Peyer's patch (tissue), 4 donors: ENCODE data around the gene ZCCHC10. TPM values are rescaled to one million over a fixed set of nuclear protein-coding genes. Genes with fewer than 3 reads are reported as not detected.

Experiments used
- DNase-seq, 3 donors: peaks; one replicate each; pipeline ENCODE4 v3.0.0-alpha.2; 2017 to 2019
- H3K27ac ChIP-seq, 4 donors: fragments of 200-600 bp; sonication (generic); one replicate each; pipeline ENCODE4 v1.5.1; 2016 to 2019
- H3K27me3 ChIP-seq, 2 donors: fragments of 200-600 bp; sonication (generic); one replicate each; pipeline ENCODE4 v1.5.1; 2019
- H3K36me3 ChIP-seq, 3 donors: fragments of 200-600 bp; sonication (generic); one replicate each; pipeline ENCODE4 v1.5.1; 2016 to 2019
- H3K4me1 ChIP-seq, 4 donors: fragments of 200-600 bp; sonication (generic); one replicate each; pipeline ENCODE4 v1.5.1; 2016 to 2019
- H3K4me3 ChIP-seq, 4 donors: fragments of 200-600 bp; sonication (generic); 1 replicate in 3 of 4; 2 replicates in 1 of 4; pipeline ENCODE4 v1.5.1; 2016 to 2019; ENCODE audit warnings: mild to moderate bottlenecking in 1 of 4
- H3K9me3 ChIP-seq, 4 donors: fragments of 200-600 bp; sonication (generic); one replicate each; pipeline ENCODE4 v1.5.1; 2016 to 2019; ENCODE audit warnings: mild to moderate bottlenecking in 1 of 4
- CTCF ChIP-seq, 6 experiments: fragments of 450-650 bp in 4 of 6; fragments of 200-600 bp in 2 of 6; sonication (generic) in 1 of 6; IDR thresholded peaks; one replicate each; pipeline ENCODE4 v1.5.1; 2017 to 2019; ENCODE audit warnings: antibody characterized with exemption in 6 of 6, mild to moderate bottlenecking in 3 of 6, moderate library complexity in 1 of 6
- POLR2A ChIP-seq, 2 donors: fragments of 450-650 bp; IDR thresholded peaks; one replicate each; pipeline ENCODE4 v1.5.1; 2017; ENCODE audit warnings: antibody characterized with exemption in 2 of 2, mild to moderate bottlenecking in 2 of 2, moderate library complexity in 2 of 2
- total RNA-seq, 4 donors: library from RNA; depleted of rRNA; stranded (reverse); fragments of >200 nt; gene quantifications; one replicate each; pipeline ENCODE4 v1.1.0, GENCODE V29; 2016

The ZCCHC10 gene
- total RNA-seq, result 10 to 100 TPM in 3 of 4 donors, 1 to 10 TPM in 1; 8.3 to 22.0 (median 21.7) TPM

GRCh38 chr5:133025804-133026663 is at the start of gene ZCCHC10:
Gene ZCCHC10 (minus strand): TSS chr5:133026549. CDS start chr5:133026537, 12 bp downstream.
- H3K4me3 ChIP-seq, result peak within 1 kb of the TSS; percentile 66 to 97 (median 83)
- H3K36me3 ChIP-seq, result peaks cover 0 to 13% (median 0%) of the 10 kb centered on the region in 3 donors
- no peak for TF ChIP-seq CTCF (IDR thresholded peaks at IDR 0.05)
- TF ChIP-seq POLR2A (IDR thresholded peaks at IDR 0.05), result peak; percentile 55 to 63
- peaks cover 0 to 11% (median 0%) of the 10 kb centered on the region in 4 donors for H3K4me1 ChIP-seq
- peak; percentile 93 to 97 (median 96) for DNase-seq
- no peaks in the 10 kb centered on the region for H3K27me3 ChIP-seq
- H3K9me3 ChIP-seq, result no peaks in the 10 kb centered on the region
- peak within 1 kb of the TSS; percentile 90 to 97 (median 92) for H3K27ac ChIP-seq

DNA sequence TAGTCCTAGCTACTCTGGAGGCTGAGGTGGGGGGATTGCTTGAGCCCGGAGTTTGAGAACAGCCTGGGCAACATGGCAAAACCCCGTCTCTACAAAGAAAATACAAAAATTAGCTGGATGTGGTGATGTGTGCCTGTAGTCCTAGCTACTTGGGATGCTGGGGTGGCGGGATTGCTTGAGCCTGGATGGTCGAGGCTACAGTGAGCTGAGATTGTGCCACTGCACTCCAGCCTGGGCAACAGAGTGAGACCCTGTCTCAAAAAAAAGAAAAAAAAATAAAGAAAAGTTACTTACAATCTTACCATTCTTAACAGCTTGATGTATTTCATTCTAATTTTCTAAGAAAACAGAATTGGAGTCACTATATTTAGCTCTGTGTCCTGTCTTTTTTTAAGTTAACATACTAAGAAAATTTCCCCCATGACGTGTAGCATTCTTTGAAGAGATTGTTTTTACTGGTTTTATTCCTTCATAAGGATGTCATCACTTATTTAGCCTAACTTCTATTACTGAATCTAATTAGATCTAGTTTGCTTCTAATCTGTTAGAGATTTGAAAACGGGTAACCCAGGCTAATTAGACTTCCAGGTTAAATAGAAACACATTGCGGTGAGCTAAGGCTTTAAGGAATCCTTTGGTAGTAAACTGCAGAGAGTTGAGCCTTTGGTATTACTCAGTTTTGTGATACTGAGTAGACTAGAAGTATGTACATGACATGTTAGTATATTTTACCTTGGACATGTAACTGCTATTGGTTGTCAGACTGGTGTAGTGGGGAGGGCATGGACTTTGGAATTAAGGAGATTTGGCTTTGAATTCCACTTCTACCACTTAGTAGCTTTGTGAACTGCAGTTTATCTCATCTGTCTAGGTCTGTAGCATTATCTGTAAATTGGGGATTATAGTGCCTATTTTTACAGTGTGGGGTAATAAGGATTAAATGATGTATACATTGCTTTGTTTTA is 49.5 kb upstream of the ZCCHC10 start:
- Histone ChIP-seq H3K9me3 (no peaks in the 10 kb centered on the region), H3K4me3 (no peak overlapping the region), H3K4me1 (no peaks in the 10 kb centered on the region), H3K27ac (no peak overlapping the region), H3K27me3 (no peaks in the 10 kb centered on the region), H3K36me3 (peaks cover 0 to 52% (median 0%) of the 10 kb centered on the region in 3 donors)
- DNase-seq, result no peak
- TF ChIP-seq POLR2A (IDR thresholded peaks at IDR 0.05) (no peak), CTCF (IDR thresholded peaks at IDR 0.05) (no peak)

- Histone ChIP-seq H3K9me3 (no peaks in the 10 kb centered on the region), H3K27me3 (no peaks in the 10 kb centered on the region), H3K27ac (no peak overlapping the region), H3K4me3 (no peak overlapping the region), H3K36me3 (peaks cover 0 to 72% (median 0%) of the 10 kb centered on the region in 3 donors), H3K4me1 (no peaks in the 10 kb centered on the region)
- DNase-seq, result no peak
- no peak for TF ChIP-seq CTCF (IDR thresholded peaks at IDR 0.05)
- TF ChIP-seq POLR2A (IDR thresholded peaks at IDR 0.05), result no peak
Observed at GRCh38 chr5:133072021-133072420, 45.7 kb upstream of the ZCCHC10 start.

- H3K27ac ChIP-seq, result no peak overlapping the region
- H3K36me3 ChIP-seq, result peaks cover 0 to 46% (median 0%) of the 10 kb centered on the region in 3 donors
- TF ChIP-seq CTCF (IDR thresholded peaks at IDR 0.05), result no peak
- no peak for TF ChIP-seq POLR2A (IDR thresholded peaks at IDR 0.05)
- no peaks in the 10 kb centered on the region for H3K27me3 ChIP-seq
- H3K4me1 ChIP-seq, result peaks cover 0 to 5% (median 0%) of the 10 kb centered on the region in 4 donors
- no peaks in the 10 kb centered on the region for H3K9me3 ChIP-seq
- no peak for DNase-seq
- H3K4me3 ChIP-seq, result no peak overlapping the region
Observed at GRCh38 chr5:133066045-133066444, 39.7 kb upstream of the ZCCHC10 start.

GRCh38 chr5:133065471-133065870 is 39.1 kb upstream of the ZCCHC10 start:
- Histone ChIP-seq H3K36me3 (peaks cover 0 to 40% (median 0%) of the 10 kb centered on the region in 3 donors), H3K27ac (no peak overlapping the region), H3K4me1 (peaks cover 0 to 5% (median 0%) of the 10 kb centered on the region in 4 donors), H3K27me3 (no peaks in the 10 kb centered on the region), H3K4me3 (no peak overlapping the region), H3K9me3 (no peaks in the 10 kb centered on the region)
- no peak for DNase-seq
- TF ChIP-seq POLR2A (IDR thresholded peaks at IDR 0.05) (no peak), CTCF (IDR thresholded peaks at IDR 0.05) (no peak)
